ENCODE data around the gene IRS4.

DNA sequence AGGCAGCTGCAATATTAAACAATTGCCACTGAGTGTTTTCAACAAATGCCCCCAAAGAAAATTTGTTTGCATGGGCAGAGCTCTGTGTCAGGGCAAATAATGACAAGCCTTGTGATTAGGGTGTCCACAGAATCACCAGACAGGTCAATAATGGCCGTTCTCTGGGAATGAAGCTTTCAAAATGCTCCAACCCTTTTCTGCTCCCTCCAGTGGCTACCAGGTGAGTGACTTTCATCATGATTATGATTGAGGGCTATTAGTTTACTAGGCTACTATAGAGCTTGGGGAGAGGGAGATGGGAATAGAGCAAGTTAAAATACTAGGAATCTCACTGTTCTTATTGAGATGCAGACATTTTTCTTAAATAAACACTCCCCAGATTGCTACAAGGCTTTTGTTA is 23.5 kb downstream of the IRS4 start:
- TF ChIP-seq, protein P1, sequence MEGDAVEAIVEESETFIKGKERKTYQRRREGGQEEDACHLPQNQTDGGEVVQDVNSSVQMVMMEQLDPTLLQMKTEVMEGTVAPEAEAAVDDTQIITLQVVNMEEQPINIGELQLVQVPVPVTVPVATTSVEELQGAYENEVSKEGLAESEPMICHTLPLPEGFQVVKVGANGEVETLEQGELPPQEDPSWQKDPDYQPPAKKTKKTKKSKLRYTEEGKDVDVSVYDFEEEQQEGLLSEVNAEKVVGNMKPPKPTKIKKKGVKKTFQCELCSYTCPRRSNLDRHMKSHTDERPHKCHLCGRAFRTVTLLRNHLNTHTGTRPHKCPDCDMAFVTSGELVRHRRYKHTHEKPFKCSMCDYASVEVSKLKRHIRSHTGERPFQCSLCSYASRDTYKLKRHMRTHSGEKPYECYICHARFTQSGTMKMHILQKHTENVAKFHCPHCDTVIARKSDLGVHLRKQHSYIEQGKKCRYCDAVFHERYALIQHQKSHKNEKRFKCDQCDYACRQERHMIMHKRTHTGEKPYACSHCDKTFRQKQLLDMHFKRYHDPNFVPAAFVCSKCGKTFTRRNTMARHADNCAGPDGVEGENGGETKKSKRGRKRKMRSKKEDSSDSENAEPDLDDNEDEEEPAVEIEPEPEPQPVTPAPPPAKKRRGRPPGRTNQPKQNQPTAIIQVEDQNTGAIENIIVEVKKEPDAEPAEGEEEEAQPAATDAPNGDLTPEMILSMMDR (IDR thresholded peaks at IDR 0.05 in 8 of 11, conservative IDR thresholded peaks at IDR 0.05 in 3 of 11): no peak
- no peak for TF ChIP-seq POLR2A (IDR thresholded peaks at IDR 0.05)

Measured in spleen (tissue), 7 donors.